Stimulated activated CD4-positive, alpha-beta T cell treated with anti-CD3 and anti-CD28 coated beads, Interleukin-4, amount 100 ng/mL, for 48 hours (primary cell): ENCODE results near the gene YBX2.
"Not testable (repeated sequence)": the region's sequence is repeated elsewhere in the genome, so short reads cannot be mapped to it uniquely, and the experiment has no call there.

Experiments
- DNase-seq, 2 donors: peaks; one replicate each; pipeline ENCODE4 v3.0.0-alpha.2; 2020; ENCODE audit warnings: low read depth in 2 of 2

YBX2 gene

GRCh38 chr17:7294614-7295153, at the start of gene YBX2:
Gene YBX2 (minus strand): TSS chr17:7294639. CDS start chr17:7294500, 139 bp downstream.
- peak; percentile 76 to 79 for DNase-seq

- DNase-seq = no peak
These were observed 48.8 kb upstream of the YBX2 start for GRCh38 chr17:7343250-7343649.

- DNase-seq = no peak
These were observed 47.4 kb upstream of the YBX2 start for GRCh38 chr17:7341842-7342241.

- no peak for DNase-seq
These were observed 45.7 kb upstream of the YBX2 start for GRCh38 chr17:7340179-7340578.

GRCh38 chr17:7337600-7337999, 43.2 kb upstream of the YBX2 start:
- DNase-seq = not testable (repeated sequence)

GRCh38 chr17:7336240-7337175, 42.1 kb upstream of the YBX2 start, which contains the start of gene ACAP1:
Gene ACAP1 (plus strand): TSS chr17:7336529. CDS start chr17:7336735, 206 bp downstream.
- DNase-seq = peak; percentile 78 to 87

GRCh38 chr17:7335765-7336164, 41.3 kb upstream of the YBX2 start:
- DNase-seq = not testable (repeated sequence)

GRCh38 chr17:7334938-7335538, 40.6 kb upstream of the YBX2 start:
- no peak for DNase-seq

- not testable (repeated sequence) for DNase-seq
These were observed 38.2 kb upstream of the YBX2 start for GRCh38 chr17:7332600-7333069.

- no peak for DNase-seq
These were observed 37.7 kb upstream of the YBX2 start for GRCh38 chr17:7332111-7332510.

GRCh38 chr17:7330638-7331015, 36.2 kb upstream of the YBX2 start:
- DNase-seq = no peak

GRCh38 chr17:7329997-7330637, 35.7 kb upstream of the YBX2 start:
- peak; percentile 69 to 80 for DNase-seq

- peak; percentile 93 to 96 for DNase-seq
These were observed 35.0 kb upstream of the YBX2 start for GRCh38 chr17:7329374-7329996.

- DNase-seq = peak; percentile 22 to 27
These were observed 34.5 kb upstream of the YBX2 start, which contains the start of gene NEURL4 for GRCh38 chr17:7328840-7329373. Gene NEURL4 (minus strand): TSS chr17:7329335. CDS start chr17:7329312, 23 bp downstream.

GRCh38 chr17:7328009-7328408, 33.6 kb upstream of the YBX2 start:
- DNase-seq = no peak

- no peak for DNase-seq
These were observed 33.1 kb upstream of the YBX2 start for GRCh38 chr17:7327501-7327900.

GRCh38 chr17:7327056-7327455, 32.6 kb upstream of the YBX2 start:
- DNase-seq = no peak

- no peak for DNase-seq
These were observed 31.7 kb upstream of the YBX2 start for GRCh38 chr17:7326186-7326585.

GRCh38 chr17:7325031-7325528, 30.6 kb upstream of the YBX2 start:
- no peak for DNase-seq

- DNase-seq = no peak
These were observed 30.0 kb upstream of the YBX2 start for GRCh38 chr17:7324438-7324779.
